GM18858 (cell line): Measurements from ENCODE around the gene DLGAP1.
"Not testable (repeated sequence)": the region's sequence is repeated elsewhere in the genome, so short reads cannot be mapped to it uniquely, and the experiment has no call there.

Experiments used
- ATAC-seq: cut with Tn5 transposase; IDR thresholded peaks from one replicate; pipeline ENCODE4 v1.9.1; 2021; ENCODE audit not compliant: unreplicated experiment

The DLGAP1 gene

GRCh38 chr18:4101009-4101408 lies 354.1 kb downstream of the DLGAP1 start:
- ATAC-seq = no peak

GRCh38 chr18:4096486-4096885 lies 358.6 kb downstream of the DLGAP1 start:
- no peak for ATAC-seq

- ATAC-seq = no peak
Measured at GRCh38 chr18:4093676-4094075, 361.4 kb downstream of the DLGAP1 start.

GRCh38 chr18:4084382-4084900 lies 370.7 kb downstream of the DLGAP1 start:
- no peak for ATAC-seq

- no peak for ATAC-seq
Measured at GRCh38 chr18:4078246-4078645, 376.9 kb downstream of the DLGAP1 start.

- ATAC-seq = no peak
Measured at GRCh38 chr18:4077721-4078120, 377.4 kb downstream of the DLGAP1 start.

- no peak for ATAC-seq
Measured at GRCh38 chr18:4077204-4077603, 377.9 kb downstream of the DLGAP1 start.

GRCh38 chr18:4074647-4075046 lies 380.5 kb downstream of the DLGAP1 start:
- ATAC-seq = no peak

- ATAC-seq = no peak
Measured at GRCh38 chr18:4069183-4069582, 385.9 kb downstream of the DLGAP1 start.

GRCh38 chr18:4068552-4069158 lies 386.5 kb downstream of the DLGAP1 start:
- ATAC-seq = peak; percentile 94

GRCh38 chr18:4063545-4063944 lies 391.6 kb downstream of the DLGAP1 start:
- ATAC-seq = no peak

- ATAC-seq = no peak
Measured at GRCh38 chr18:4060427-4061281, 394.5 kb downstream of the DLGAP1 start.

- ATAC-seq = no peak
Measured at GRCh38 chr18:4058179-4058578, 396.9 kb downstream of the DLGAP1 start.

- no peak for ATAC-seq
Measured at GRCh38 chr18:4040391-4041092, 414.6 kb downstream of the DLGAP1 start.

GRCh38 chr18:4035521-4035920 lies 419.6 kb downstream of the DLGAP1 start:
- ATAC-seq = no peak

GRCh38 chr18:4034815-4035214 lies 420.3 kb downstream of the DLGAP1 start:
- ATAC-seq = not testable (repeated sequence)

- ATAC-seq = no peak
Measured at GRCh38 chr18:4026542-4026941, 428.6 kb downstream of the DLGAP1 start.

- no peak for ATAC-seq
Measured at GRCh38 chr18:4024702-4025101, 430.4 kb downstream of the DLGAP1 start.

GRCh38 chr18:4022749-4023148 lies 432.4 kb downstream of the DLGAP1 start:
- ATAC-seq = not testable (repeated sequence)

- no peak for ATAC-seq
Measured at GRCh38 chr18:4020026-4020425, 435.1 kb downstream of the DLGAP1 start.

GRCh38 chr18:4017480-4017879 lies 437.6 kb downstream of the DLGAP1 start:
- peak; percentile 86 for ATAC-seq
